Liver (tissue), 9 donors: ENCODE results near the gene WIPF1. TPM values are rescaled to one million over a fixed set of nuclear protein-coding genes. Genes with fewer than 3 reads are reported as not detected.

ENCODE experiments used
- DNase-seq: peaks from one replicate; pipeline ENCODE4 v3.0.0-alpha.2; 2017; ENCODE audit warnings: low spot score
- H3K27ac ChIP-seq, 2 donors: one replicate each; pipeline ENCODE4 v1.7.0; 2013; ENCODE audit warnings: inconsistent platforms in 2 of 2, low read length in 2 of 2, control low read depth in 1 of 2, low read depth in 1 of 2, mild to moderate bottlenecking in 1 of 2
- H3K27me3 ChIP-seq, 4 donors: one replicate each; pipeline versions ENCODE4 v1.6.1 to v1.7.0; 2013; ENCODE audit warnings: low read length in 3 of 4, inconsistent platforms in 1 of 4, mild to moderate bottlenecking in 1 of 4, moderate library complexity in 1 of 4; ENCODE audit not compliant: control insufficient read depth in 4 of 4, insufficient read depth in 4 of 4
- H3K36me3 ChIP-seq, 4 donors: one replicate each; pipeline versions ENCODE4 v1.6.1 to v1.7.0; 2013; ENCODE audit warnings: low read length in 3 of 4, mild to moderate bottlenecking in 3 of 4, low read depth in 1 of 4, moderate library complexity in 1 of 4; ENCODE audit not compliant: control insufficient read depth in 4 of 4, insufficient read depth in 3 of 4
- H3K4me1 ChIP-seq, 4 donors: one replicate each; pipeline versions ENCODE4 v1.6.1 to v1.7.0; 2013; ENCODE audit warnings: low read length in 3 of 4, mild to moderate bottlenecking in 3 of 4, moderate library complexity in 1 of 4; ENCODE audit not compliant: control insufficient read depth in 4 of 4, insufficient read depth in 4 of 4
- H3K4me3 ChIP-seq, 3 donors: one replicate each; pipeline versions ENCODE4 v1.6.1 to v1.7.0; 2013; ENCODE audit warnings: low read length in 3 of 3, control low read depth in 1 of 3, low read depth in 1 of 3, mild to moderate bottlenecking in 1 of 3
- H3K9ac ChIP-seq, 2 donors: one replicate each; pipeline ENCODE4 v1.7.0; 2013; ENCODE audit warnings: low read length in 2 of 2, mild to moderate bottlenecking in 2 of 2, moderate library complexity in 2 of 2, control low read depth in 1 of 2, low read depth in 1 of 2
- H3K9me3 ChIP-seq, 4 donors: one replicate each; pipeline versions ENCODE4 v1.6.1 to v1.7.0; 2013; ENCODE audit warnings: low read length in 3 of 4; ENCODE audit not compliant: control insufficient read depth in 4 of 4
- EGR1 ChIP-seq, 2 donors: IDR thresholded peaks; 2 replicates each; pipeline ENCODE4 v1.6.1; 2016 to 2018; ENCODE audit warnings: antibody characterized with exemption in 2 of 2, low read depth in 2 of 2
- FOXA1 ChIP-seq: IDR thresholded peaks from 2 replicates; pipeline ENCODE4 v1.6.1; 2016; ENCODE audit warnings: antibody characterized with exemption
- FOXA2 ChIP-seq: IDR thresholded peaks from 2 replicates; pipeline ENCODE4 v1.6.1; 2016; ENCODE audit warnings: antibody characterized with exemption
- GABPA ChIP-seq, 2 donors: IDR thresholded peaks in 1 of 2; conservative IDR thresholded peaks in 1 of 2; 2 replicates each; pipeline ENCODE4 v1.6.1; 2016; ENCODE audit warnings: antibody characterized with exemption in 2 of 2, mild to moderate bottlenecking in 1 of 2, moderate library complexity in 1 of 2
- HNF4A ChIP-seq, 2 donors: conservative IDR thresholded peaks; 2 replicates each; pipeline ENCODE4 v1.6.1; 2016; ENCODE audit warnings: antibody characterized with exemption in 2 of 2, mild to moderate bottlenecking in 2 of 2
- JUND ChIP-seq, 2 donors: IDR thresholded peaks; 2 replicates each; pipeline ENCODE4 v1.6.1; 2016; ENCODE audit warnings: antibody characterized with exemption in 2 of 2
- NR2F2 ChIP-seq: IDR thresholded peaks from 2 replicates; pipeline ENCODE4 v1.6.1; 2016; ENCODE audit warnings: antibody characterized with exemption
- RAD21 ChIP-seq, 2 donors: IDR thresholded peaks; 2 replicates each; pipeline ENCODE4 v1.6.1; 2016; ENCODE audit warnings: antibody characterized with exemption in 2 of 2, mild to moderate bottlenecking in 2 of 2
- RXRA ChIP-seq, 2 donors: IDR thresholded peaks; 2 replicates each; pipeline ENCODE4 v1.6.1; 2017 to 2018; ENCODE audit warnings: antibody characterized with exemption in 2 of 2, mild to moderate bottlenecking in 1 of 2
- SP1 ChIP-seq: IDR thresholded peaks from 2 replicates; pipeline ENCODE4 v1.6.1; 2018; ENCODE audit warnings: antibody characterized with exemption, mild to moderate bottlenecking
- TAF1 ChIP-seq: conservative IDR thresholded peaks from 2 replicates; pipeline ENCODE4 v1.6.1; 2016; ENCODE audit warnings: antibody characterized with exemption, mild to moderate bottlenecking
- YY1 ChIP-seq: IDR thresholded peaks from 2 replicates; pipeline ENCODE4 v1.6.1; 2016; ENCODE audit warnings: antibody characterized with exemption, mild to moderate bottlenecking
- WGBS: extraction: QIAGEN DNeasy Blood & Tissue Kit; methylation state at CpG from one replicate; pipeline ENCODE4 v1.1.7; 2013; 5-methylcytosine and 5-hydroxymethylcytosine counted together
- polyA plus RNA-seq, 2 donors: library from polyadenylated mRNA; stranded (reverse) in 1 of 2; unstranded in 1 of 2; fragments of 200-250 nt in 1 of 2; fragments of >200 nt in 1 of 2; fragmentation: Nextera tagmentation in 1 of 2; extraction: Ambion mirVana in 1 of 2; gene quantifications; one replicate each; pipeline versions ENCODE4 v1.2.1 to v1.2.3, GENCODE V29; 2013 to 2015
- total RNA-seq, 2 donors: library from RNA; depleted of rRNA; stranded (reverse); fragments of >200 nt; gene quantifications; one replicate each; pipeline ENCODE4 v1.2.3, GENCODE V29; 2014
- TF ChIP-seq, protein P1 (sequence below): fragments of 150-350 bp; IDR thresholded peaks from 2 replicates; pipeline ENCODE4 v1.5.1; 2017; ENCODE audit warnings: improper control_type of control experiment, low read depth, low read length; ENCODE audit not compliant: missing input control
- TF ChIP-seq, protein P2 (sequence below): IDR thresholded peaks from 2 replicates; pipeline ENCODE4 v1.6.1; 2016; ENCODE audit warnings: antibody characterized with exemption
- donor health status: healthy.
- donor health status: healthy.
- donor health status: healthy.
- donor health status: healthy.
- donor health status: healthy.

The WIPF1 gene
- total and polyA plus RNA-seq, 4 donors = 4.7 to 7.7 (median 6.3) TPM

DNA sequence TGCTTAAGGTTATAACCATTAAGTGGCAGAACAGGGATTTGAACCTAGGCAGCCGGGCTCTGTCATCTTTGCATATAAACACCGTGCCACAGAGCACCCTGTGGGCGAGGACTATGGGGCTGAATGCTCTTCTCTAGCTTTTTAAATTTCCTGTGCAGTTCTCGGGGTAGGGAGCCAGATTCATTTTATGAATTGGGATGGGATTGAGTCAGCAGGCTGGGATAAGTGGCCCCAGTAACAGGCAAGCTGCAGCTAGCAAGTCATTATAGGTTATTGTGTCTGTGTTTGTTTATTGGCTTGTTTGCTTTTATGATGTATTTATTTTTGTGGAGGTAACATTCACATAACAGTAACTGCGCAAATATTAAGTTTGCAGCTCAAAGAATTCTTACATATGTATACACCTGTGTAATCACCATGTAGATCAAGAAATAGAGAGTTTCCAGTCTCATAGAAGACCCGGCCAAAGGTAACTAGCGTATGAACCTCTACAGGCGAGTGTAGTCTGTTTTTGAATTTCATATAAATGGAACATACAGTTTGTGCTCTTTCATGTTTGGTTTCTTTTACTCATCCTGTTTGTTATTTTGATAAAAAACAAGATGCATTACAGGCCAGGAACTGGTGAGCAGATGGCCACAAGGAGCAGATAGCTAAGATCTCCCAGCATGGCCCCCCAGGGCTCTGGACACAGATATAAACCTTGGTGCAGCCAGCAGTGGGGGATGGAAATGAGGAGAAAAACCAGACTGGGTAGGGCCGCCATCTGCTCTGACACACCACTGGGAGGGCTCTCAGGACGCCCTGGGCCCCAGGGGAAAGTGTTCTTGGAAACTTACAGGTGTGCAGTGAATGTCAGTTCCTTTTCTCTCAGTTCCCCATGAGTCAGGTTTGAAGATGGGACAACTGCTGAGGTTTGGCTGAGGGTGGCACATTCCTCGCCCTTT lies 61.6 kb downstream of the WIPF1 start:
- TF ChIP-seq, protein P1, sequence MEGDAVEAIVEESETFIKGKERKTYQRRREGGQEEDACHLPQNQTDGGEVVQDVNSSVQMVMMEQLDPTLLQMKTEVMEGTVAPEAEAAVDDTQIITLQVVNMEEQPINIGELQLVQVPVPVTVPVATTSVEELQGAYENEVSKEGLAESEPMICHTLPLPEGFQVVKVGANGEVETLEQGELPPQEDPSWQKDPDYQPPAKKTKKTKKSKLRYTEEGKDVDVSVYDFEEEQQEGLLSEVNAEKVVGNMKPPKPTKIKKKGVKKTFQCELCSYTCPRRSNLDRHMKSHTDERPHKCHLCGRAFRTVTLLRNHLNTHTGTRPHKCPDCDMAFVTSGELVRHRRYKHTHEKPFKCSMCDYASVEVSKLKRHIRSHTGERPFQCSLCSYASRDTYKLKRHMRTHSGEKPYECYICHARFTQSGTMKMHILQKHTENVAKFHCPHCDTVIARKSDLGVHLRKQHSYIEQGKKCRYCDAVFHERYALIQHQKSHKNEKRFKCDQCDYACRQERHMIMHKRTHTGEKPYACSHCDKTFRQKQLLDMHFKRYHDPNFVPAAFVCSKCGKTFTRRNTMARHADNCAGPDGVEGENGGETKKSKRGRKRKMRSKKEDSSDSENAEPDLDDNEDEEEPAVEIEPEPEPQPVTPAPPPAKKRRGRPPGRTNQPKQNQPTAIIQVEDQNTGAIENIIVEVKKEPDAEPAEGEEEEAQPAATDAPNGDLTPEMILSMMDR = no peak
- no peak overlapping the region for H3K27ac ChIP-seq
- no peak for DNase-seq
- H3K9me3 ChIP-seq = no peaks in the 10 kb centered on the region
- no peak overlapping the region for H3K4me3 ChIP-seq
- H3K36me3 ChIP-seq = no peaks in the 10 kb centered on the region
- H3K4me1 ChIP-seq = no peaks in the 10 kb centered on the region
- no peak overlapping the region for H3K9ac ChIP-seq
- WGBS = 92% methylated on average over 11 of the region's 11 CpGs
- H3K27me3 ChIP-seq = no peaks in the 10 kb centered on the region

DNA sequence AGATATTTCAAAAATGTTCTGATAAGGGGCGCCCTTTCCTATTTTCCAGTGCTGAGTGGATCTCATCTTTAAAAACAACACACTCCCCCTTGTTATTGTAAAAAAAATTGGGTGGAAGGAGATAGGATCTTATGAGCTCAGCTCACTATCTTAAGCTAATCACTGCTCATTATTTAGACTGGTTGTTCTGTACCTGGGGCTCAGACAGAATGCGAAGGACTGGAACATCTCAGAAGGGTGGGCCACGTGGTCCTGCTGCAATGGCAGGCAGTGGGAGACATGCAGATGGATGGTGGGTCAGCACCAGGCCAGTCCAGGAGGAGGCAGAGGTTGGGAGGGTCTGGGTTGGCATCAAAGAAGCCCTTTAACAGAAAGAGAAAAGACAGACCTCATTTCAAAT lies 62.5 kb downstream of the WIPF1 start:
- H3K27ac ChIP-seq = no peak overlapping the region
- no peak overlapping the region for H3K4me3 ChIP-seq
- no peaks in the 10 kb centered on the region for H3K36me3 ChIP-seq
- WGBS = 81% methylated on average over 3 of the region's 3 CpGs
- no peaks in the 10 kb centered on the region for H3K9me3 ChIP-seq
- no peaks in the 10 kb centered on the region for H3K4me1 ChIP-seq
- H3K9ac ChIP-seq = no peak overlapping the region
- no peak for DNase-seq
- no peak for TF ChIP-seq NR2F2
- no peak for TF ChIP-seq TAF1
- TF ChIP-seq RXRA (IDR thresholded peaks at IDR 0.05) = no peak
- no peak for TF ChIP-seq JUND (IDR thresholded peaks at IDR 0.05)
- TF ChIP-seq FOXA1 = no peak
- no peak for TF ChIP-seq YY1
- TF ChIP-seq GABPA (IDR thresholded peaks at IDR 0.05 in 1 of 2, conservative IDR thresholded peaks at IDR 0.05 in 1 of 2) = no peak
- TF ChIP-seq HNF4A (conservative IDR thresholded peaks at IDR 0.05) = no peak
- TF ChIP-seq SP1 = no peak
- no peak for TF ChIP-seq FOXA2
- no peak for TF ChIP-seq EGR1 (IDR thresholded peaks at IDR 0.05; ENCODE audit: low read depth in 2 of 2)
- TF ChIP-seq, protein P2, sequence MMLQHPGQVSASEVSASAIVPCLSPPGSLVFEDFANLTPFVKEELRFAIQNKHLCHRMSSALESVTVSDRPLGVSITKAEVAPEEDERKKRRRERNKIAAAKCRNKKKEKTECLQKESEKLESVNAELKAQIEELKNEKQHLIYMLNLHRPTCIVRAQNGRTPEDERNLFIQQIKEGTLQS = no peak
- no peaks in the 10 kb centered on the region for H3K27me3 ChIP-seq

DNA sequence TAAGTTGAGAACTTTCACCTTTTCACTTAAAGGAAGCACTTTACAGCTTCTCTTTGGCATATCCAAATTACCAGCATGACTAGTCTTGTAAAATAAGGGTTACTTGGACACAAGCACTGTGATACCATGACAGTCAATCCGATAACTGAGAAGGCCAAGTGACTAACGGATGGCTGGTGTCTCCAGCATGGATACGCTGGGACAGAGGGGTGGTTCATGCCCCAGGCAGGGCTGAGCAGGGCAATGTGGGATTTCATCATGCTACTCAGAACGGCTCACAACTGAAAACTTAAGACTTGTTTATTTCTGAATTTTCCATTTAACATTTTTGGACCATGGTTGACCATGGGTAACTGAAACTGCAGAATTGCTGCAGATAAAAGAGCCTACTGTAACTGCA lies 67.7 kb downstream of the WIPF1 start:
- Histone ChIP-seq H3K9ac (no peak overlapping the region), H3K27ac (no peak overlapping the region), H3K9me3 (no peaks in the 10 kb centered on the region), H3K36me3 (no peaks in the 10 kb centered on the region), H3K4me3 (no peak overlapping the region), H3K4me1 (no peaks in the 10 kb centered on the region), H3K27me3 (no peaks in the 10 kb centered on the region)
- TF ChIP-seq RAD21 (IDR thresholded peaks at IDR 0.05) = no peak
- TF ChIP-seq SP1 = no peak
- TF ChIP-seq, protein P1 = no peak
- TF ChIP-seq, protein P2 = no peak
- 90% methylated on average over 4 of the region's 4 CpGs for WGBS
- DNase-seq = no peak
